B cell (primary cell): ENCODE data around the gene ZNF384. TPM values are rescaled to one million over a fixed set of nuclear protein-coding genes. Genes with fewer than 3 reads are reported as not detected.

ENCODE experiments used
- ATAC-seq: fragments of 200-7000 bp; cut with Tn5 transposase; one replicate; pipeline ENCODE4 v1.10.0; 2021; ENCODE audit warnings: low read depth, mild to moderate bottlenecking, moderate number of reproducible peaks, moderate library complexity
- CTCF ChIA-PET: fragments of 350-600 bp; sonication (Branson Sonifier 250); formaldehyde crosslinking; loops from one replicate; lab custom pipeline; 2021; ENCODE audit warnings: antibody characterized with exemption, inconsistent platforms; lab: Charles Lee
- POLR2A ChIA-PET: fragments of 350-600 bp; sonication (Branson Sonifier 250); formaldehyde crosslinking; loops from one replicate; lab custom pipeline; 2021; ENCODE audit warnings: antibody characterized with exemption; lab: Charles Lee
- DNase-seq: peaks from one replicate; pipeline ENCODE4 v3.0.0; 2013
- H2AFZ ChIP-seq: 2 replicates; pipeline ENCODE4 v1.6.1; 2012; ENCODE audit warnings: mild to moderate bottlenecking, low read depth, low read length; ENCODE audit not compliant: insufficient read depth, poor library complexity, severe bottlenecking
- H3K27ac ChIP-seq, 2 donors: 1 replicate in 1 of 2; 2 replicates in 1 of 2; pipeline ENCODE4 v1.5.1; 2012 to 2013; ENCODE audit warnings: low read length in 2 of 2, mild to moderate bottlenecking in 2 of 2, moderate library complexity in 1 of 2
- H3K27me3 ChIP-seq, 4 experiments: fragments of 200-600 bp in 1 of 4; sonication (generic) in 1 of 4; replicated peaks in 1 of 4; 1 replicate in 2 of 4; 2 replicates in 2 of 4; pipeline versions ENCODE4 v1.6.1 to v1.7.0; 2013 to 2016; ENCODE audit warnings: low read length in 3 of 4, mild to moderate bottlenecking in 2 of 4, mixed read lengths in 1 of 4, moderate library complexity in 1 of 4; ENCODE audit not compliant: insufficient read depth in 4 of 4, control insufficient read depth in 3 of 4; ENCODE audit errors: control extremely low read depth in 1 of 4
- H3K36me3 ChIP-seq, 2 experiments: replicated peaks in 1 of 2; 1 replicate in 1 of 2; 2 replicates in 1 of 2; pipeline versions ENCODE4 v1.6.1 to v1.7.1; 2013; ENCODE audit warnings: low read length in 1 of 2; ENCODE audit not compliant: insufficient read depth in 2 of 2, control insufficient read depth in 1 of 2; ENCODE audit errors: control extremely low read depth in 1 of 2, extremely low read depth in 1 of 2
- H3K4me1 ChIP-seq, 2 donors: fragments of 200-600 bp in 1 of 2; sonication (generic) in 1 of 2; 1 replicate in 1 of 2; 2 replicates in 1 of 2; pipeline versions ENCODE4 v1.5.1 to v1.6.1; 2013 to 2017; ENCODE audit warnings: low read length in 2 of 2; ENCODE audit not compliant: control insufficient read depth in 2 of 2, insufficient read depth in 2 of 2
- H3K4me2 ChIP-seq: replicated peaks from 2 replicates; pipeline ENCODE3; 2012; ENCODE audit warnings: mild to moderate bottlenecking, low read depth, low read length; ENCODE audit not compliant: poor library complexity, severe bottlenecking
- H3K4me3 ChIP-seq, 5 experiments: fragments of 200-600 bp in 1 of 5; sonication (generic) in 1 of 5; 1 replicate in 3 of 5; 2 replicates in 2 of 5; pipeline versions ENCODE4 v1.5.1 to v1.7.0; 2011 to 2016; ENCODE audit warnings: low read length in 4 of 5, mild to moderate bottlenecking in 4 of 5, low read depth in 2 of 5, control low read depth in 1 of 5, moderate library complexity in 1 of 5; ENCODE audit not compliant: insufficient read depth in 1 of 5; ENCODE audit errors: control extremely low read depth in 1 of 5, extremely low read depth in 1 of 5
- H3K79me2 ChIP-seq: fragments of 200-600 bp; sonication (generic); one replicate; pipeline ENCODE4 v1.6.0; 2016; ENCODE audit warnings: low read length; ENCODE audit not compliant: control insufficient read depth, insufficient read depth
- H3K9ac ChIP-seq: fragments of 200-600 bp; sonication (generic); 2 replicates; pipeline ENCODE4 v1.6.1; 2017; ENCODE audit warnings: mild to moderate bottlenecking, low read length, moderate library complexity
- H3K9me3 ChIP-seq, 3 donors: one replicate each; pipeline versions ENCODE4 v1.6.1 to v1.7.1; 2013; ENCODE audit warnings: low read length in 2 of 3; ENCODE audit not compliant: control insufficient read depth in 2 of 3, insufficient read depth in 1 of 3; ENCODE audit errors: control extremely low read depth in 1 of 3
- H4K20me1 ChIP-seq: 2 replicates; pipeline ENCODE4 v1.6.0; 2012; ENCODE audit warnings: mild to moderate bottlenecking, low read length; ENCODE audit not compliant: insufficient read depth, control insufficient read depth, poor library complexity, severe bottlenecking
- H3K27ac Mint-ChIP-seq: one replicate; pipeline ENCODE4 v1.8.0; 2021; ENCODE audit warnings: mixed read lengths
- H3K27me3 Mint-ChIP-seq: one replicate; pipeline ENCODE4 v1.8.0; 2021; ENCODE audit warnings: mixed read lengths
- H3K4me1 Mint-ChIP-seq: one replicate; pipeline ENCODE4 v1.8.0; 2021; ENCODE audit warnings: mixed read lengths
- H3K4me3 Mint-ChIP-seq: one replicate; pipeline ENCODE4 v1.8.0; 2021; ENCODE audit warnings: mixed read lengths
- H3K9me3 Mint-ChIP-seq: one replicate; pipeline ENCODE4 v1.8.0; 2022; ENCODE audit warnings: mixed read lengths; ENCODE audit not compliant: insufficient read depth
- EZH2 ChIP-seq: IDR thresholded peaks from 2 replicates; pipeline ENCODE4 v1.6.1; 2012; ENCODE audit warnings: borderline replicate concordance, low read depth, mild to moderate bottlenecking, moderate library complexity, low read length; ENCODE audit not compliant: insufficient read depth, poor library complexity, severe bottlenecking
- WGBS: methylation state at CpG from one replicate; pipeline ENCODE4 v1.1.5; 2013; ENCODE audit warnings: missing lambda C conversion rate; ENCODE audit not compliant: insufficient coverage; 5-methylcytosine and 5-hydroxymethylcytosine counted together
- intact Hi-C: fragments of 100-400 bp; cut with micrococcal nuclease; formaldehyde crosslinking; loops from one replicate; pipeline ENCODE4 v1.10.0; 2022
- polyA plus RNA-seq: library from polyadenylated mRNA; depleted of rRNA; stranded (reverse); fragments of >200 nt; gene quantifications from 2 replicates; pipeline ENCODE4 v1.2.3, GENCODE V29; 2012
- total RNA-seq, 2 donors: library from RNA; stranded (reverse); fragments of 120-200 nt in 1 of 2; gene quantifications; 1 replicate in 1 of 2; 2 replicates in 1 of 2; pipeline versions ENCODE4 v1.2.3 to v1.2.4, GENCODE V29; 2013 to 2022
- TF ChIP-seq, protein P1 (sequence below): fragments of 200-600 bp; IDR thresholded peaks from one replicate; pipeline ENCODE4 v1.8.0; 2022; ENCODE audit warnings: antibody characterized with exemption, mild to moderate bottlenecking

Gene ZNF384
- total and polyA plus RNA-seq, 2 donors (not counting 1 experiment from before 2014, with no cell fraction given), result 83.4 to 108 TPM

DNA sequence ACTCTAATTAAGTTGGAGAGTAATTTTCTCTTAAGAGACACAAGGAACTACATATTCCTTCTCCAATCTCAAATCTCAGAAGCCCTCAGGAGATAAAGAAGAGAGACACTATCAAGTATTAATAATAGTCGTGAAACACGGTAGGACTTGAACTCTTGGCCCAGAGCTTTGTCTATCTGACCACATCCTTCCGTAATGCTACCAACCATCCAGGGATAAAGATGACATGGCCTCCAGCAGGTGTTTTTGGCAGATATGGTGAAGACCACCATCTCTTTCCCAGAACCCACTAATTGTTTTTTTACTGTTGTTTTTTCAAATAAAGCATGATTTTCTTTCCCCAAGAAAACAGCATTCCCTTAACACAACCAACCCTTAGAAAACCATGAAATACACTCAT, 3.4 kb downstream of the ZNF384 start:
- H4K20me1 ChIP-seq, result peaks cover 28% of the 10 kb centered on the region

DNA sequence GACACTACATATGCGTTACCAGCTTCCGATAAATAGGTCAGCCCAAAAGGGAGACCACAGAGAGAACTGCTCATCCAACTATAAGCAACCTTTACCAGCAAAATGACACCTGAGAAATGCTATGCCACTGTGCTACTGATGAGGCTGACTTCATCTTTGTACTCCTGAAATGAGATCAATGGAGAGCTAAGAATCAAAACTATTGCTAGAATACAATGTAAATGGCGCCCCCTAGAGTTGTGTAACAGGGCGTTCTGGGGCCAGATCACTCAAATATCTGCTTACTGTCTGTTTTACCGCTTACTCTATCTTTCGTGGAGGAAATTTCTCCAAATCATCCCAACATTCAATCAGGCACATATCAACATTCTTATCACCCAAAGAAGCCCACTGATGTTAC, 4.6 kb downstream of the ZNF384 start:
- ChIA-PET POLR2A (interaction anchor here (1.1 kb wide), 1 partner anchor 114 kb away, joined by 3 read pairs; no protein-coding TSS in a partner anchor), CTCF (interaction anchor here (0.6 to 3.7 kb wide), 35 partner anchors 11 to 261 kb away, joined by 3 to 19 read pairs (median 4); partner anchors contain the start of genes COPS7A, IFFO1 and NOP2)
- no peak overlapping the region for H2AFZ ChIP-seq
- Mint-ChIP-seq H3K9me3 (no peaks in the 10 kb centered on the region), H3K4me3 (no peak overlapping the region), H3K27ac (no peak overlapping the region), H3K27me3 (no peaks in the 10 kb centered on the region), H3K4me1 (peaks cover 49% of the 10 kb centered on the region)
- peak overlapping the region in 1 of 2 donors; percentile 34 for H3K27ac ChIP-seq
- no peak for TF ChIP-seq EZH2
- TF ChIP-seq, protein P1, sequence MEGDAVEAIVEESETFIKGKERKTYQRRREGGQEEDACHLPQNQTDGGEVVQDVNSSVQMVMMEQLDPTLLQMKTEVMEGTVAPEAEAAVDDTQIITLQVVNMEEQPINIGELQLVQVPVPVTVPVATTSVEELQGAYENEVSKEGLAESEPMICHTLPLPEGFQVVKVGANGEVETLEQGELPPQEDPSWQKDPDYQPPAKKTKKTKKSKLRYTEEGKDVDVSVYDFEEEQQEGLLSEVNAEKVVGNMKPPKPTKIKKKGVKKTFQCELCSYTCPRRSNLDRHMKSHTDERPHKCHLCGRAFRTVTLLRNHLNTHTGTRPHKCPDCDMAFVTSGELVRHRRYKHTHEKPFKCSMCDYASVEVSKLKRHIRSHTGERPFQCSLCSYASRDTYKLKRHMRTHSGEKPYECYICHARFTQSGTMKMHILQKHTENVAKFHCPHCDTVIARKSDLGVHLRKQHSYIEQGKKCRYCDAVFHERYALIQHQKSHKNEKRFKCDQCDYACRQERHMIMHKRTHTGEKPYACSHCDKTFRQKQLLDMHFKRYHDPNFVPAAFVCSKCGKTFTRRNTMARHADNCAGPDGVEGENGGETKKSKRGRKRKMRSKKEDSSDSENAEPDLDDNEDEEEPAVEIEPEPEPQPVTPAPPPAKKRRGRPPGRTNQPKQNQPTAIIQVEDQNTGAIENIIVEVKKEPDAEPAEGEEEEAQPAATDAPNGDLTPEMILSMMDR, result peak; percentile 67
- no peak overlapping the region for H3K9ac ChIP-seq
- H3K27me3 ChIP-seq, result no peaks in the 10 kb centered on the region
- H3K79me2 ChIP-seq, result peaks cover 95% of the 10 kb centered on the region
- H3K4me1 ChIP-seq, result peaks cover 18 to 23% of the 10 kb centered on the region in 2 donors
- ATAC-seq (no peak), DNase-seq (peak; percentile 74)
- H3K36me3 ChIP-seq, result peaks cover 0 to 45% of the 10 kb centered on the region in 2 experiments
- H4K20me1 ChIP-seq, result peaks cover 39% of the 10 kb centered on the region
- 21% methylated on average over 2 of the region's 6 CpGs for WGBS
- H3K4me3 ChIP-seq, result no peak overlapping the region
- intact Hi-C loops, result loop anchor here (1.0 kb wide), 2 partner anchors 67 to 130 kb away; no protein-coding TSS in a partner anchor
- H3K4me2 ChIP-seq, result no peak overlapping the region
- H3K9me3 ChIP-seq, result no peaks in the 10 kb centered on the region

More for the DNA sequence above, 3.4 kb downstream of the ZNF384 start:
- Histone ChIP-seq H3K36me3 (peaks cover 0 to 36% of the 10 kb centered on the region in 2 experiments), H3K27me3 (no peaks in the 10 kb centered on the region), H3K79me2 (peaks cover 95% of the 10 kb centered on the region), H3K4me3 (no peak overlapping the region), H3K9me3 (no peaks in the 10 kb centered on the region), H3K4me2 (no peak overlapping the region), H3K4me1 (peaks cover 29% of the 10 kb centered on the region in 2 donors), H3K9ac (no peak overlapping the region), H3K27ac (peak overlapping the region in 1 of 2 donors; percentile 91), H2AFZ (no peak overlapping the region)
- WGBS, result no CpG with 5 or more reads among the region's 3 CpGs
- H3K27me3 Mint-ChIP-seq, result no peaks in the 10 kb centered on the region
- peaks cover 56% of the 10 kb centered on the region for H3K4me1 Mint-ChIP-seq
- no peak overlapping the region for H3K27ac Mint-ChIP-seq
- CTCF ChIA-PET, result interaction anchor here (0.6 to 3.7 kb wide), 10 partner anchors 13 to 221 kb away, joined by 3 to 19 read pairs (median 4); no protein-coding TSS in a partner anchor
- ATAC-seq (no peak), DNase-seq (no peak)
- intact Hi-C loops, result no loop called here
- POLR2A ChIA-PET, result interaction anchor here (0.6 to 1.0 kb wide), 4 partner anchors 17 to 81 kb away, joined by 3 to 11 read pairs (median 6); no protein-coding TSS in a partner anchor
- no peak overlapping the region for H3K4me3 Mint-ChIP-seq
- H3K9me3 Mint-ChIP-seq, result no peaks in the 10 kb centered on the region
- TF ChIP-seq EZH2, result no peak
- TF ChIP-seq, protein P1, result no peak
